DND-41 (cell line): Measurements from ENCODE around the gene FRS3.

ENCODE experiments used
- EZH2 ChIP-seq: IDR thresholded peaks from 3 replicates; pipeline ENCODE4 v1.6.1; 2012; ENCODE audit warnings: borderline replicate concordance, low read depth, mild to moderate bottlenecking, moderate library complexity, low read length, inconsistent platforms; ENCODE audit not compliant: severe bottlenecking
- TF ChIP-seq, protein P1 (sequence below): IDR thresholded peaks from 2 replicates; pipeline ENCODE4 v1.5.1; 2012; ENCODE audit warnings: borderline replicate concordance, low read length, moderate library complexity, mild to moderate bottlenecking; ENCODE audit not compliant: poor library complexity, severe bottlenecking; ENCODE audit errors: extremely low read depth

DNA sequence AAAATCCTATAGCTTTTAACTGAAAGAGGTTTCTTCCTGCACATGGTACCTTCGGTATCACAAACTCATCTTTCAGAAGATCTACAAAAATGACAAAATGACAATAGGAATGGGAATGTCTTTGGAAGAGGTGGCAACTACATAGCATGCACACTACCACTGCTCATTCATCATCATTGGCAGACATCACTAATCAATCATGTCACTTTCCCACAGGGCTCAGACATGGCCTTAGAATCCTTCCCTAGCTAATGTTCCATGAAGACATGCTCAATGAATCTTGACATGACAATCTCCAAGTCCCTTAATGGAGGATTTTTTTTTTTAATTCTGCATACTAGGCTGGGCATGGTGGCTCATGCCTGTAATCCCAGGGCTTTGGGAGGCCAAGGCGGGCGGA is 29.3 kb downstream of the FRS3 start:
- TF ChIP-seq, protein P1, sequence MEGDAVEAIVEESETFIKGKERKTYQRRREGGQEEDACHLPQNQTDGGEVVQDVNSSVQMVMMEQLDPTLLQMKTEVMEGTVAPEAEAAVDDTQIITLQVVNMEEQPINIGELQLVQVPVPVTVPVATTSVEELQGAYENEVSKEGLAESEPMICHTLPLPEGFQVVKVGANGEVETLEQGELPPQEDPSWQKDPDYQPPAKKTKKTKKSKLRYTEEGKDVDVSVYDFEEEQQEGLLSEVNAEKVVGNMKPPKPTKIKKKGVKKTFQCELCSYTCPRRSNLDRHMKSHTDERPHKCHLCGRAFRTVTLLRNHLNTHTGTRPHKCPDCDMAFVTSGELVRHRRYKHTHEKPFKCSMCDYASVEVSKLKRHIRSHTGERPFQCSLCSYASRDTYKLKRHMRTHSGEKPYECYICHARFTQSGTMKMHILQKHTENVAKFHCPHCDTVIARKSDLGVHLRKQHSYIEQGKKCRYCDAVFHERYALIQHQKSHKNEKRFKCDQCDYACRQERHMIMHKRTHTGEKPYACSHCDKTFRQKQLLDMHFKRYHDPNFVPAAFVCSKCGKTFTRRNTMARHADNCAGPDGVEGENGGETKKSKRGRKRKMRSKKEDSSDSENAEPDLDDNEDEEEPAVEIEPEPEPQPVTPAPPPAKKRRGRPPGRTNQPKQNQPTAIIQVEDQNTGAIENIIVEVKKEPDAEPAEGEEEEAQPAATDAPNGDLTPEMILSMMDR = no peak
- TF ChIP-seq EZH2 = no peak
